Inferior parietal cortex (tissue), 1 donor: Measurements from ENCODE around the gene KRTAP19-2.
"Not testable (repeated sequence)": the region's sequence is repeated elsewhere in the genome, so short reads cannot be mapped to it uniquely, and the experiment has no call there.

Source experiments
- DNase-seq: peaks from one replicate; pipeline ENCODE4 v3.0.0-alpha.2; 2016; ENCODE audit errors: extremely low spot score

The KRTAP19-2 gene

GRCh38 chr21:30487336-30487735 lies at the start of gene KRTAP19-2:
Gene KRTAP19-2 (minus strand): TSS chr21:30487436. CDS start chr21:30487348, 88 bp downstream.
- DNase-seq, result no peak

DNA sequence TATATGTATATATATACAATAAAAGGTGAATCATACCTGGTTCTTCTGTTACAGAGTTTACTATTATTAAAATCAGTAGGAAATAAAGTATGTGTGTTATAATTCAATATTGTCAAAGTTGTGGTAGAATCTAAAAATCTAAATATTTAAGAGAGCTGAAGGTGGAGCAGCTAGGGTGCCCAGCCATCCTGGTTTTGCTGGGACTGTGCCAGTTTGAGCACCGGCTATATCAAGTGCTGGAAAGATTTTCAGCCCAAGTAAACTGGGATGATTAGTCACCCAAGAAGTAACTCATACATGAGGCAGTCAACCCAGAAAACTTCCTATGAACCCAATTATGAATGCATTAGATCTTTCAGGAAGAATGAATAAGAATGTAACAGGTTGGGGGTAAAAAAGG lies 31.6 kb upstream of the KRTAP19-2 start:
- DNase-seq, result no peak

DNA sequence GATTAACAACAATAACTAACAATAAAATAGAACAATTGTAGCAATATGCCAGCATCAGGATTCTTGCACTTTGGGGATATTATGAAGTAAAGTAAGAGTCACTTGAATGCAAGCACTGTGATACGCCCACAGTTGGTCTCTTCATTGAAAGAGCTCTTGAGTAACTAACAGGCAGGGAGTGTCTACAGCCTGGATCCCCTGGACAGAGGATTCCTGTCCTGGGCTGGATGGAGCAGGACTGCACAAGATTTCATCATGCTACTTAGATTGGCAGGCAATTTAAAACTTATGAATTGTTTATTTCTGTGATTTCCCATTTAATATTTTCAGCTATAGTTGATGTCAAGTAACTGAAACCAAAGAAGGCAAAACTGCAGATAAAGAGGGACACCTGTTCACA lies 28.4 kb upstream of the KRTAP19-2 start:
- no peak for DNase-seq

DNA sequence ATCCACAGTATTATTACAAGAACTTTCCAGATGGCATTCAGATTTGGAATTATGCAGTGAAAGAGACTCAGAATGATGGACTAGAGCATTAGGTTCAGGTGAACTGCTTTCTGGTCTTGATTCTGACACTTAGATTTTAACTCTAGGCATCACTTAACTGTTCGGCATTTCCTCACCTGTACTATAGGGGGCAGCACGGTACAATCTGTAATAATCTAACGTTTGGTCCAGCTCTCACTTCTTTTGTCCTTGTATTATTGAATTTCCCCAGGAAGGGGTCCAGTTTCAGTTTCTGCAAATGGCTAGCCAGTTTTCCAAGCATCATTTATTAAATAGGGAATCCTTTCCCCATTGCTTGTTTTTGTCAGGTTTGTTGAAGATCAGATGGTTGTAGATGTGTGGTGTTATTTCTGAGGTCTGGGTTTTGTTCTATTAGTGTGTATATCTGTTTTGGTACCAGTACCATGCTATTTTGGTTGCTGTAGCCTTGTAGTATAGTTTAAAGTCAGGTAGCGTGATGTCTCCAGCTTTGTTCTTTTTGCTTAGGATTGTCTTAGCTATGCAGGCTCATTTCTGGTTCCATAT lies 18.5 kb upstream of the KRTAP19-2 start:
- DNase-seq, result not testable (repeated sequence)

GRCh38 chr21:30502041-30502440 lies 14.8 kb upstream of the KRTAP19-2 start, which contains the start of gene KRTAP19-5:
Gene KRTAP19-5 (minus strand): TSS chr21:30502141. CDS start chr21:30502090, 51 bp downstream.
- no peak for DNase-seq

GRCh38 chr21:30497065-30497464 lies 9.8 kb upstream of the KRTAP19-2 start, which contains the start of gene KRTAP19-4:
Gene KRTAP19-4 (minus strand): TSS chr21:30497165. CDS start chr21:30497110, 55 bp downstream.
- DNase-seq, result no peak

DNA sequence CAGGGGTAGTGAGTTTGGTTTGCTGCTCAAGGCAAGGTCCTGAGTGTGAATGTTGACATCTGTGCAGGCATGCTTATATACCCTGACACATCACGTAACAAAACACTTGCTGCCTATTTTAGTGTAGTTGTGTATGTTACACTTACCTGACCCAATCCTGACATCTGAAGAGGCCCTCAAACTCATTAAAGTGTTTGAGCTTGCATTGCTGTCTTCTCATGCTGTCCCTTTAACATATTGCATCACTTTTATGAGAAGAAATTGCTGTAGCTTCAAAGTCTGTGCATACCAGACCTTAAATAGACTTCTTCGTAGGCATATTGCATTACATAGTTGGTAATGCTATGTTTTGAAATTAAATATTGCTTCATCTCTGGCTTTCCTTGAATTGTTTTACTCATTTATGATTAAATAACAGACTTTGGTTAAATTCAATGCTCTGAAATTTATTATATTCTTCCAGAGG lies 4.8 kb upstream of the KRTAP19-2 start, which contains the start of gene KRTAP19-3:
TSS of gene KRTAP19-3 (minus strand) at position 51 of the 466 bp plus-strand sequence. CDS start 56 bp downstream, outside the sequence.
- no peak for DNase-seq

DNA sequence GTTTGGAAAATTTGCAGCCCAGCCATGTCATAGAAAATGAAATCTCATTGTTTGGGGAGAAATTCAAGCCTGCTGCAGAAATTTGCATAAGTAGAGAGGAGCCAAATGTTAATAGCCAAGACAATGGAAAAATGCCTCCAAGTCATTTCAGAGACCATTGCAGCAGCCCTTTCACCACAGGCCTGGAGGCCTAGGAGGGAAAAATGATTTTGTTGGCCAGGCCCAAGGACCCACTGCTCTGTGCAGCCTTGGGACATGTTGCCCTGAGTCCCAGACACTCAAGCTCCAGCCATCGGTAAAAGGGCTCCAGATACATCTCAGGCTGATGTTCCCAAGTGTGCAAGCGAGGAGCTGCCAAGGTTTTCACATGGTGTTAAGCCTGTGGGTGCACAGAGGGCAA lies 1.1 kb downstream of the KRTAP19-2 start:
- no peak for DNase-seq

DNA sequence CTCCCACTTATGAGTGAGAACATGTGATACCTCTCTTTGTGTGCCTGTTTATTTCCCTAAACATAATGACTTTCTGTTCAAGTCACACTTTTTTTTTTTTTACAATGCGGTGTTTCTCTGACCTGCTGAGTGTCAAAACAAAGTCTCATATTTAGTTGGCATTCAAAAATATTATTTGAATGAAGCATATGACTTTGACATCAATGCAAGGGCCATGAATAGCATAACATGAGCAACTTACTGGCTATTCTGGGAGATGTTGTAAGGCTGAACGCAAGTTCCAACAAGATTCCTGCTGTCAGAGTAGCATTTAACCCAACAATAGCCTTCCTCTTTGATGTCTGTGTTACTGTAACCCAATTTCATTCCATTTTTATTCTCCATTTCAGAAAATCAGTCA lies 5.1 kb downstream of the KRTAP19-2 start:
- DNase-seq, result no peak

- no peak for DNase-seq
Observed at GRCh38 chr21:30480145-30480544, 7.1 kb downstream of the KRTAP19-2 start, which contains the start of gene KRTAP19-1. Gene KRTAP19-1 (minus strand): TSS chr21:30480367. CDS start chr21:30480317, 50 bp downstream.

DNA sequence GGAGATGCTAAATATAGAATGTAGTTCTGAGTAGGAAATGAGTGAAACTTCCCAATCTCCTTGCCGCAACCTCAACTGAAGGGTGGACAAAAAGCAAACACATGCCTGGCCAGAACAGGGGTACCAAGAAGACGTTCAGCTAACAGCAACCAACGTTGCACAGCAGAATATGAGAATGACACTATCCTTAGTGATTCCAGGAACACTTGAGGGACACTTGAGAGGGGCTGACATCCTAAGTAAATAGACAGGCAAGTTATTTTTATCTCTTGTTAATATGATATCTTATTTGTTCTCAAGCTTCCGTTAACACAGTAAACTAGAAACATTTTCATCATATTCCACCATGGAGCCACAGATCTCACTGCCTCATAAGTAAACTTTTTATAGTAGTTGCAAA lies 8.0 kb downstream of the KRTAP19-2 start:
- no peak for DNase-seq

- no peak for DNase-seq
Observed at GRCh38 chr21:30478004-30478403, 9.2 kb downstream of the KRTAP19-2 start.

DNA sequence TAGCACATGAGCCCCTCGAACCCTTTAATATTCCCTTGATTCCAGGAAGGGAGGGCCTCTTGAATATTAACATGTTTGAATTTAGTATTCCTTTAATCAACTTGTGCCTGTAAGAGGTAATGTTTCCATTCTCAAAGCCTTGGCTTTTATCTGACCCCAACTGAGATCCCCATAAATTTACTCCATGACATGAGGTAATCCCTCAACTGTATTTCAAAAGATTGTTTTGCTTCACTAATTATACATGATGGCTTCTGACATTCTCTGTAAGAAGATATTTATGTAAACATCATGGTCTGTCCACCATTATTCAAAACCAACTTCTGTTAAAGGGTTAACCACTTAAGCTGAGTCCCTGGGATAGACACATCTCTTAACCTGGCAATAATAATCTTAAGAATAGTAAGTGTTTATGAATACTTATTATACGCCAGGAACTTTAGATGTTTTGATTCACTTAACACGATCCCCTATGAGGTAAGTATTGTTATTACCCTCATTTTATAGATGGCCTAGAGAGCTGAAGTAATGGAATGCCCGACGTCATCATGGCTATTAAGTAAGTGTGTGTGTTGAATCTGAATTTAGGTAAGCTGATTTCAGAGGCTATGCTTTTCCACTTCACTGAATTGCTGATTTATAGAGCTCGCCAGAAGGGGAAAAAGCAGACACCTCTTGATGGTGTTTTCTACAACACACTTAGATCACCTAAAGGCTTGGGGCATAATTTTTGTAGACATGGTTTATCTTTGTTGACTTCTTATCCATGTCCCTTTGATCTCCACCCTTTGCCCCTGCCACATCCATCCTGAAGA lies 18.1 kb downstream of the KRTAP19-2 start:
- DNase-seq, result no peak

DNA sequence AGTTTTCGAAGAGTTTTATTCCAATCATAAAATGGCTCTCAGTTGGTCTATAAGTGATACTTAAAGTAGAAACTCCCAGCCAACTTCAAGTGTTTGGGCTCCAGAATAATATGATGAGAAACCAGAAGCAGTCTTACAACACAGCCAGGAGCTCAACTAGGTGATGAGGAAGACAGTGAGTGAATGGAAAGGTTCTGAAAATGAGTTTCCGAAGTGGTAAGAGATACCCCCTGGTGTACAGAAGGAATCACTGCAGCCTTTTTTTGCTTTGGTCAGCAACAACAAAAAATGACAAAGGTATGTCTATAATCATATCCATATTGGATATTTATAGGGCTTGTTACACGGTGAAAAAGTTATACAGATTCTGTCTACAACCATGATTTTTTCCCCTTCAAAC lies 23.5 kb downstream of the KRTAP19-2 start:
- DNase-seq, result no peak

DNA sequence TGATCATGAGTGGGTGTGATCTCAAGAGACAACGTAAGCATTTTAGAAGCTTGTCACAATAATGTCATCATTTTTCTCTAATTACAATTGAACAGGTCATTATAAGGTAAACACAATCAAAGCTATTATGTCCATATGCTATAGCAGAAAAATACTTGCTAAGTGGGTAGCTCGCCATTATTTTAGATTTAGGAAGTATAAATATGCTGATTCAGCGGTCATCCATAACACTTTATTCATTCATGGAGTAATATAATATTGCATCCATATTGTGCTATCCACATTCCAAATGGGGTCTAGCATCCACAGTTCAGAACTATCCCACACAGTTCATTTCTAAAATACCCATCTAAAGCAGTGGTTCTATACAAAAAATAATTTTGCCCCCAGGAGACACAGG lies 38.7 kb downstream of the KRTAP19-2 start:
- no peak for DNase-seq

DNA sequence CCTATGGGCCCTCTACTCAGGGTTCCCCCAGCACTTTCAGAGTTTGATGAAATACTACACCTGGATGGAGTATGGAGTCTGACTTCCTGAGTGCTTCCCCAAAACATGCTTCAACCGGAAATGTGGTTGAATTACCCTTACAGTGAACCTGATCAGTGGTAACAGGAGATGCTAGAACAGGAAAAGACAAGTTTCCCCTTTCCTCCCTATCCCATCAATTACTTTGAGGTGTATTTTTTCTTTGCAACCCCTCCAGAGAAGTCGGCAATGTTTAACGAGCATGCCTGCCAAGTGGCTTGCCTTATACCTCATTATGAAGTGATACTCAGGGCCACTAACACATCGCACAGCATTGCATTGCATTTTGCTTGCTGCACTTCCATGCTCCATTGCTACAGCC lies 40.2 kb downstream of the KRTAP19-2 start:
- DNase-seq, result no peak

GRCh38 chr21:30444204-30444603 lies 43.0 kb downstream of the KRTAP19-2 start:
- no peak for DNase-seq

GRCh38 chr21:30443226-30443625 lies 44.0 kb downstream of the KRTAP19-2 start:
- DNase-seq, result no peak

DNA sequence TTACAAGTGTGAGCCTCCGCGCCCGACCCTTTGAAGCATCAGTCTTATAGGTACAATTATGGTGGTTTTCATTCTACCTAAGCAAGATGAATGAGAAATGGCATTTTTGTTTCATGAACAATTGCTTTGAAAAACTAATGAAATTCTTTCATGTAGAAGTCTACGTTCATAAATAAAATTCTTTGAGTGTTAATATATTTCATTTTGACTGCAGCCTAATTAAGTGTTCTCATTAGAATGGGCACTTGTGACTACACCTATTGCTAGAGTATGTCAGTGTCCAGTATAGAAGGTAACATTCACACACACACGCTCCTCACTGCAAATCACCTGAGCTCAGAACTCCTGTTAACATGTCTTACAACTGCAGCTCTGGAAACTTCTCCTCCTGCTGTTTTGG lies 47.3 kb downstream of the KRTAP19-2 start, which contains the start of gene KRTAP15-1:
TSS of gene KRTAP15-1 (plus strand) at position 301 of the 400 bp plus-strand sequence. CDS start at position 354, 53 bp downstream.
- no peak for DNase-seq
